GM23338 (cell line): Measurements from ENCODE around the gene CEP250. TPM values are rescaled to one million over a fixed set of nuclear protein-coding genes. Genes with fewer than 3 reads are reported as not detected.

Experiments
- ATAC-seq: fragments of 200-7000 bp; cut with Tn5 transposase; 3 replicates; pipeline ENCODE4 v1.9.1; 2020
- DNase-seq: peaks from one replicate; pipeline ENCODE4 v3.0.0-alpha.2; 2015; ENCODE audit warnings: low spot score
- H2AFZ ChIP-seq: fragments of 200-600 bp; sonication (generic); 2 replicates; pipeline ENCODE4 v1.8.0; 2016; ENCODE audit warnings: antibody characterized with exemption, mild to moderate bottlenecking, moderate library complexity
- H3F3A ChIP-seq: fragments of 200-600 bp; sonication (generic); replicated peaks from 2 replicates; pipeline ENCODE4 v1.8.0; 2017; ENCODE audit warnings: antibody characterized with exemption, mixed run types, low read depth
- H3K27ac ChIP-seq: fragments of 200-600 bp; sonication (generic); 2 replicates; pipeline ENCODE4 v1.6.1; 2016; ENCODE audit warnings: low read depth
- H3K27me3 ChIP-seq: fragments of 200-600 bp; sonication (generic); 2 replicates; pipeline ENCODE4 v1.8.0; 2016; ENCODE audit warnings: mild to moderate bottlenecking, mixed run types, moderate library complexity; ENCODE audit not compliant: insufficient read depth
- H3K36me3 ChIP-seq: fragments of 200-600 bp; sonication (generic); 2 replicates; pipeline ENCODE4 v1.8.0; 2016; ENCODE audit warnings: mild to moderate bottlenecking; ENCODE audit not compliant: insufficient read depth
- H3K4me1 ChIP-seq: fragments of 200-600 bp; sonication (generic); 2 replicates; pipeline ENCODE4 v1.8.0; 2016; ENCODE audit warnings: mild to moderate bottlenecking, moderate library complexity; ENCODE audit not compliant: insufficient read depth
- H3K4me2 ChIP-seq: fragments of 200-600 bp; sonication (generic); 2 replicates; pipeline ENCODE4 v1.7.1; 2017; ENCODE audit warnings: mixed run types
- H3K4me3 ChIP-seq: fragments of 200-600 bp; sonication (generic); 2 replicates; pipeline ENCODE4 v1.6.1; 2016; ENCODE audit warnings: mixed run types
- H3K79me2 ChIP-seq: fragments of 200-600 bp; sonication (generic); replicated peaks from 2 replicates; pipeline ENCODE4 v1.8.0; 2017; ENCODE audit warnings: mild to moderate bottlenecking; ENCODE audit not compliant: insufficient read depth
- H3K9me2 ChIP-seq: fragments of 200-600 bp; sonication (generic); 2 replicates; pipeline ENCODE4 v1.8.0; 2017; ENCODE audit not compliant: insufficient read depth
- H4K20me1 ChIP-seq: fragments of 200-600 bp; sonication (generic); replicated peaks from 2 replicates; pipeline ENCODE4 v1.8.0; 2017; ENCODE audit warnings: mild to moderate bottlenecking; ENCODE audit not compliant: insufficient read depth
- H3K27ac Mint-ChIP-seq: 2 replicates; pipeline ENCODE4 v1.8.0; 2020; ENCODE audit warnings: inconsistent platforms, mild to moderate bottlenecking, moderate library complexity, mixed read lengths
- H3K27me3 Mint-ChIP-seq: 3 replicates; pipeline ENCODE4 v1.8.0; 2022; ENCODE audit warnings: low read depth, mild to moderate bottlenecking, moderate library complexity, mixed read lengths, inconsistent platforms; ENCODE audit not compliant: insufficient read depth, poor library complexity
- H3K36me3 Mint-ChIP-seq: 3 replicates; pipeline ENCODE4 v1.8.0; 2021; ENCODE audit warnings: low read depth, mild to moderate bottlenecking, inconsistent platforms, moderate library complexity, mixed read lengths
- H3K4me1 Mint-ChIP-seq: 3 replicates; pipeline ENCODE4 v1.8.0; 2020; ENCODE audit warnings: mild to moderate bottlenecking, inconsistent platforms, mixed read lengths
- H3K4me3 Mint-ChIP-seq: 3 replicates; pipeline ENCODE4 v1.8.0; 2021; ENCODE audit warnings: moderate library complexity, mild to moderate bottlenecking, inconsistent platforms, mixed read lengths
- H3K9me3 Mint-ChIP-seq: 3 replicates; pipeline ENCODE4 v1.8.0; 2020; ENCODE audit warnings: moderate library complexity, mild to moderate bottlenecking, inconsistent platforms, mixed read lengths
- CREB1 ChIP-seq: fragments of 250-450 bp; sonication (Bioruptor Pico); IDR thresholded peaks from 2 replicates; pipeline ENCODE4 v1.5.0; 2020; ENCODE audit warnings: low read depth, mild to moderate bottlenecking, moderate library complexity
- EZH2 ChIP-seq: fragments of 200-600 bp; sonication (generic); IDR thresholded peaks from one replicate; pipeline ENCODE4 v1.8.0; 2017; ENCODE audit warnings: antibody characterized with exemption, mild to moderate bottlenecking, low read depth; ENCODE audit not compliant: unreplicated experiment
- EZH2phosphoT487 ChIP-seq: fragments of 200-600 bp; sonication (generic); IDR thresholded peaks from one replicate; pipeline ENCODE4 v1.8.1; 2018; ENCODE audit warnings: antibody characterized with exemption; ENCODE audit not compliant: unreplicated experiment
- JUNB ChIP-seq: IDR thresholded peaks from one replicate; pipeline ENCODE4 v1.6.1; 2016; ENCODE audit warnings: antibody characterized with exemption; ENCODE audit not compliant: unreplicated experiment
- STAT1 ChIP-seq: IDR thresholded peaks from one replicate; pipeline ENCODE4 v1.6.1; 2016; ENCODE audit warnings: antibody characterized with exemption; ENCODE audit not compliant: unreplicated experiment
- ZNF114 ChIP-seq: fragments of 250-450 bp; sonication (Bioruptor Pico); IDR thresholded peaks from 2 replicates; pipeline ENCODE4 v1.5.0; 2020; ENCODE audit warnings: mild to moderate bottlenecking, moderate library complexity
- ZNF331 ChIP-seq: fragments of 250-450 bp; sonication (Bioruptor Pico); IDR thresholded peaks from 2 replicates; pipeline ENCODE4 v1.5.0; 2020; ENCODE audit warnings: low read depth, mild to moderate bottlenecking, moderate library complexity
- ZNF462 ChIP-seq: fragments of 250-450 bp; sonication (Bioruptor Pico); IDR thresholded peaks from 2 replicates; pipeline ENCODE4 v1.5.0; 2020; ENCODE audit warnings: mild to moderate bottlenecking, moderate library complexity
- polyA plus RNA-seq: library from polyadenylated mRNA; unstranded; fragments of >200 nt; fragmentation: Nextera tagmentation; extraction: Ambion mirVana; gene quantifications from 2 replicates; pipeline ENCODE4 v1.2.1, GENCODE V29; 2016
- total RNA-seq: library from RNA; depleted of rRNA; stranded (reverse); fragments of >200 nt; shearing (Covaris generic); gene quantifications from 2 replicates; pipeline ENCODE4 v1.2.3, GENCODE V29; 2014
- TF ChIP-seq, protein P1 (sequence below): IDR thresholded peaks from 2 replicates; pipeline ENCODE4 v1.6.1; 2016; ENCODE audit warnings: antibody characterized with exemption

Gene CEP250
- total and polyA plus RNA-seq, 2 experiments from 2014 or later = 28.0 to 29.1 TPM

DNA sequence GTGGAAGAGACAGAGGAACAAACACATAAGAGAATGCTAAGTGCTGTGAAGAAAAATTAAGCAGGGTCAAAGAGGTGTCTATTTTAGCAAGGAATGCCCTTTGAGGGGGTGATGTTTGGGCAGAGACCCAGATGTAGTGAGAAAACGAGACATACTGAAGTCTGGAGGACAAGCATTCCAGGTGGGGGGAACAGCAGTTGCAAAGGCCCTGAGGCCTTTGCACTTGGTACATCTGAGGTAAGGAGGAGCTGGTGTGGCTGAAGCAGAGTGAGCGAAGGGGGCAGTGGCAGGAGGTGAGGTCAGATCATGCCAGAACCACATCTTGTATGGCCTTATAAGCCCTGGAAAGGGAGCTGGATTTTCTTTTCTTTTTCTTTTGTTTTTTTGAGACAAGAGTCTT lies 11.2 kb upstream of the CEP250 start:
- Histone ChIP-seq H2AFZ (no peak overlapping the region), H3K4me1 (no peaks in the 10 kb centered on the region; the same call in 1 of the 2 replicates), H3K9me2 (no peaks in the 10 kb centered on the region), H3K4me3 (no peak overlapping the region), H3F3A (no peaks in the 10 kb centered on the region), H3K27ac (no peak overlapping the region), H3K79me2 (no peaks in the 10 kb centered on the region), H3K4me2 (no peak overlapping the region), H3K36me3 (no peaks in the 10 kb centered on the region), H4K20me1 (no peaks in the 10 kb centered on the region), H3K27me3 (no peaks in the 10 kb centered on the region)
- TF ChIP-seq ZNF331 (CRISPR knock-in tag) (no peak), EZH2 (no peak), JUNB (no peak), ZNF462 (CRISPR knock-in tag) (no peak), CREB1 (no peak), ZNF114 (CRISPR knock-in tag) (no peak), STAT1 (no peak), EZH2phosphoT487 (no peak)
- TF ChIP-seq, protein P1, sequence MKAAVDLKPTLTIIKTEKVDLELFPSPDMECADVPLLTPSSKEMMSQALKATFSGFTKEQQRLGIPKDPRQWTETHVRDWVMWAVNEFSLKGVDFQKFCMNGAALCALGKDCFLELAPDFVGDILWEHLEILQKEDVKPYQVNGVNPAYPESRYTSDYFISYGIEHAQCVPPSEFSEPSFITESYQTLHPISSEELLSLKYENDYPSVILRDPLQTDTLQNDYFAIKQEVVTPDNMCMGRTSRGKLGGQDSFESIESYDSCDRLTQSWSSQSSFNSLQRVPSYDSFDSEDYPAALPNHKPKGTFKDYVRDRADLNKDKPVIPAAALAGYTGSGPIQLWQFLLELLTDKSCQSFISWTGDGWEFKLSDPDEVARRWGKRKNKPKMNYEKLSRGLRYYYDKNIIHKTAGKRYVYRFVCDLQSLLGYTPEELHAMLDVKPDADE = no peak
- DNase-seq = no peak
- H3K27ac Mint-ChIP-seq = no peak overlapping the region
- H3K4me1 Mint-ChIP-seq = peaks cover 6% of the 10 kb centered on the region
- ATAC-seq = no peak
- H3K9me3 Mint-ChIP-seq = no peaks in the 10 kb centered on the region
- H3K27me3 Mint-ChIP-seq = peaks cover 3% of the 10 kb centered on the region
- no peaks in the 10 kb centered on the region; the same call in 2 of the 3 replicates for H3K36me3 Mint-ChIP-seq
- no peak overlapping the region for H3K4me3 Mint-ChIP-seq
